Stimulated activated CD8-positive, alpha-beta memory T cell treated with anti-CD3 and anti-CD28 coated beads, Interleukin-7, amount 100 ng/mL, for 24 hours (primary cell): Measurements from ENCODE around the gene MACROD2.

ENCODE experiments used
- DNase-seq: peaks from one replicate; pipeline ENCODE4 v3.0.0-alpha.2; 2020; ENCODE audit warnings: low read depth

Gene MACROD2

GRCh38 chr20:14649662-14650061 is 654.3 kb downstream of the MACROD2 start:
- DNase-seq = no peak

- no peak for DNase-seq
Measured at GRCh38 chr20:14657266-14658005, 662.1 kb downstream of the MACROD2 start.

- no peak for DNase-seq
Measured at GRCh38 chr20:14664101-14664500, 668.8 kb downstream of the MACROD2 start.

- DNase-seq = no peak
Measured at GRCh38 chr20:14666696-14667095, 671.4 kb downstream of the MACROD2 start.

- DNase-seq = no peak
Measured at GRCh38 chr20:14667226-14667625, 671.9 kb downstream of the MACROD2 start.

GRCh38 chr20:14672066-14672465 is 676.8 kb downstream of the MACROD2 start:
- DNase-seq = no peak

- no peak for DNase-seq
Measured at GRCh38 chr20:14673164-14673563, 677.8 kb downstream of the MACROD2 start.

GRCh38 chr20:14677455-14677854 is 682.1 kb downstream of the MACROD2 start:
- no peak for DNase-seq

GRCh38 chr20:14685183-14685582 is 689.9 kb downstream of the MACROD2 start:
- no peak for DNase-seq

- no peak for DNase-seq
Measured at GRCh38 chr20:14687313-14687712, 692.0 kb downstream of the MACROD2 start.

- no peak for DNase-seq
Measured at GRCh38 chr20:14688005-14688404, 692.7 kb downstream of the MACROD2 start.

GRCh38 chr20:14691994-14692393 is 696.7 kb downstream of the MACROD2 start:
- no peak for DNase-seq

GRCh38 chr20:14696478-14696877 is 701.2 kb downstream of the MACROD2 start:
- no peak for DNase-seq

- DNase-seq = no peak
Measured at GRCh38 chr20:14696937-14697336, 701.6 kb downstream of the MACROD2 start.

GRCh38 chr20:14698125-14698524 is 702.8 kb downstream of the MACROD2 start:
- no peak for DNase-seq

GRCh38 chr20:14698605-14699373 is 703.5 kb downstream of the MACROD2 start:
- DNase-seq = no peak

GRCh38 chr20:14700639-14700960 is 705.3 kb downstream of the MACROD2 start:
- no peak for DNase-seq

- DNase-seq = no peak
Measured at GRCh38 chr20:14701326-14701725, 706.0 kb downstream of the MACROD2 start.

- DNase-seq = no peak
Measured at GRCh38 chr20:14706555-14706954, 711.2 kb downstream of the MACROD2 start.

- no peak for DNase-seq
Measured at GRCh38 chr20:14707026-14707680, 711.8 kb downstream of the MACROD2 start.

- DNase-seq = no peak
Measured at GRCh38 chr20:14707865-14708596, 712.7 kb downstream of the MACROD2 start.

- DNase-seq = no peak
Measured at GRCh38 chr20:14709439-14709838, 714.1 kb downstream of the MACROD2 start.
